ENCODE measurements around the gene GAS7.

The GAS7 gene

DNA sequence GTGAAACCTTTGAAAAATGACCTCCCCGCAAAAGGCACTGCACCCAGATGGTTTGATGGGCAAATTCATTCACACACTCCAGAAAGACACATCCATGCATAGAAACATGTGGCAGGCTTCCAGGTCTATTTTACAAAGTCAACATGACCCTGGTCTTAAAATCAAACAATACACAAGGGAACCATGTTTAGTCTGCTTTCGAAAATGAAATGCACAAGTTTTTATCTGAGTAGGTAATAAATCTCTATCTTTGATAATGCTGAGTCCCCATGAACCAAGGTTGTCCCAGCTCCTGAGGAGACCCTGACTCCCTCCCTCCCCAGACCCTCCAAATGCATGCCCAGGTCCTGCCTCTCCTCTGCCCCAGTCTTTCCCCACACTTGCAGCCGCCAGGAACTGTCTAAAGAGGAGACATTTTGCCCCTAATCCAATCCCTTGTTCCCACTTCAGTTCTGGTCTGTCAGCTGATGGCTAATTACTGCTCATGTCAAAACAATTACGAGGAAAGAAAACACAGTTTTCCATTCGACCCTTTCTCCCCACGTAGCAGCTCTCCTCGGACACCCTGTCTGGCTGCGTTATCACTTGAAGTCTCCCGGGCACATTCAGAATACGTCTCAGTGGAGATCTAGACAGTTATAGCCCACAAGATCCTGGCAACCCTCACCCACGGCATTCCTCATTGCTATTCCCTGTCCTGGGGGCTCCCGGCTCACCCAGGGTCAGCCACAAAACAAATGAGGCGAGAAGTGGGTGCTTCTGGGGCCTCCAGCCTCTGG lies 224.5 kb downstream of the GAS7 start:
- no peak for DNase-seq

DNA sequence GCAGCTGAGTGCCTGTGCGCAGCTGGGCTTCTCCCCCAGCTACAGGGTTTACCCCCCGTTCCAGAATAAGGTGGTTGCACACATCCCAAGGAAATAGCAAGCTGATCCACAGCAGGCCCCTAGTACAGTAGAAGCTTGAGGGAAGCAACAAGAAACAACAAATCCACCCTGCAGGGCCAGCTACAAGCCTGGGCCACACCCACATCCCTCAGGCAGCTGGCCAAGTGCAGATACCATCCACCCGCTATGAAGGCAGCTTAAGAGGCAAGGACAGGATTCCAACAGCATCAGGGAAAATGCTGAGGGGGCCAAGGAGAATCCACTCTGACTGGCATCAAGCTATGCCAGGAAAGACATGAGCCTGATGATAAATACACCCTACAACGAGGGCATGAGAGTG lies 226.4 kb downstream of the GAS7 start:
- DNase-seq = no peak

DNA sequence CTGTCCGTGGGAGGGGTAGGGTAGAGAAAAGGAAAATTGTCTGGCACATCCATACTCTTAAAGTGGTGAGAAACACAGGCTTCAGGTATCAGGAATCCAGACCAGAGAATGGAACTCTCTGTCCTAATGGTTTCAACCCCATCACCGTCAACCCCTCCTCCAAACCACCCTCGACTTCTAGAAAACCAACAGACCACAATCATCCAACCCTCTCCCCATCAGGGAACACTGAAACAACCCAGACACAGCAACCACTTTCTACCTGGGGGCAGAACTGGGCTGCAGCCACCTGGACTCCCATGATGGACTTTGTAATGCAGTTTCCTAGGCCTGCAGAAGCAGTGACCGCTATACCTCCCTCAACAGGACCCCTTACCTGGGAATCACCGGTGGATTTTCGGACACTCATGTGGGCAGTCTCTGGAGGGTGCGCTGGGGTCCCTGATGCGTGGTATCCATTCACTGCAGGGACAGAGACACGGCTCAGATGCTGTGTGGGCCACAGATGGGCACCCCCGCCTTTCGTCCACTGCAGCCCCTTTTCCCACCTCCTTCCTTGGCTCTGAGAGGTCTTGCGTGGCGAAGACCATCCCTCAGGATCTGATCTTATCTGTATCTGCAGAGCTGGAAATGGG lies 229.0 kb downstream of the GAS7 start:
- no peak for DNase-seq

DNA sequence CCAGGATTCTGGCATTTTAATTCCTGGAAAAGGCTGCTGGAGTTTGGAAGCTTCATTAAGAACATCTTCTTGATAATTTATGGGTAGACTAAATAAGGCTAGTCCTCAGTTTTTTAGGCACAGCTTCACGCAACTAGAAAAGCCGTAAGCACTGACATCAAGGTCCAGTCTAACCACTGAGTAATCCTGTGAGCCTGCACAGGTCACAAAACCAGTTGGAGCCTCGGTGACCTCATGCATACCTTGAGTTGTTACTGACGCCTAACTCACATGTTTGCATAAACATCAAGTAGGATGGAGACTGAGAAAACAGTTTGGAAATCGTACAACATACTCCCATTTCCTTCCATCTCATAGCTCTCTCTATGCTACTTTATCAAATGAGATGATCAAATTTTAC lies 229.5 kb downstream of the GAS7 start:
- DNase-seq = no peak

DNA sequence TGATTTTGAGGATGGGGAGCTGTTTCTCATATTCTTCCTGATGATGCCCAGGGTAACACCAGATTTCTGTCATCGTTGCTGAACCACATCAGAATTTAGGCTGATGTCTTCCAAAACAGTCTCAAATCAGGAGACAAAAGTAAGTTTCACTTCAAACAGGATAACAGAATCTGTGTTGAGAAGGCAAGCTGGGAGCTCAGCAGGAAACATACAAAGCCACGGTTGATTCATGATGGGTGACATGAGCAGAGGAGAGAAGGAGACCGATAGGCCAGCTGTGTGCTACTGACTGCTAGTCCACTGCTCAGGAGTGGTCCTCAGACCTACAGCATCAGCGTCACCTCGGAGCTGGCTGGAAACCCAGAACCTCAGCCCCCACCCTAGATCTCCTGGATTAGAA lies 230.4 kb downstream of the GAS7 start:
- DNase-seq = no peak

DNA sequence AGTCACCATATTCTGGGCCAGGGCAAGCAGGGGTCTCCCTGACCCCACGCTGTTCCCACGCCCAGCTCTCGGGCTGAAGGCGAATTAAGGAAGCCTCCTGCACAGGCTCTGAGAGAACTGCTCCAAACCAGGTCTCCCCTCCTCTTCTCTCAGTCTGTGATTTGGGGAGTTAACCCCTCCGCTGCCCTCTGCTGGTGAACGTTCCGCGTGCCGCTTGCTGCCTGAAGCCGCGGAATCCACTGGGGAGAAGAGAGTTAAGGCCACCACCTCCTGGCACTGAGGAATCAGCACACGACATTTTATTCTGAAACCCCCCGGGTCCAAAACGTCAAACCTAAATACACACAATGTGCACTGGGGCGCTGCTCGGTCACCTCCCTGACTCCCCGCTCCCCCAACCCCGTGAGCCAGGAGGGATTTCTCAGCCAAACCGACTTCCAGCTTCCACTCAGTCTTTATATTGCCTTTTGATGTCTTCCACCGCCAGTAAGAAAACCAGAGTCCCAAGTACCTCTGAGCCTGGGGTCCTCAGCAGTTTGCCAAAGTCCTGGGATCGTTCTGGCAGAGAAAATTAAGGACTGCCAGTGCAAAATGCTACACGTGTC lies 238.9 kb downstream of the GAS7 start:
- DNase-seq = no peak

DNA sequence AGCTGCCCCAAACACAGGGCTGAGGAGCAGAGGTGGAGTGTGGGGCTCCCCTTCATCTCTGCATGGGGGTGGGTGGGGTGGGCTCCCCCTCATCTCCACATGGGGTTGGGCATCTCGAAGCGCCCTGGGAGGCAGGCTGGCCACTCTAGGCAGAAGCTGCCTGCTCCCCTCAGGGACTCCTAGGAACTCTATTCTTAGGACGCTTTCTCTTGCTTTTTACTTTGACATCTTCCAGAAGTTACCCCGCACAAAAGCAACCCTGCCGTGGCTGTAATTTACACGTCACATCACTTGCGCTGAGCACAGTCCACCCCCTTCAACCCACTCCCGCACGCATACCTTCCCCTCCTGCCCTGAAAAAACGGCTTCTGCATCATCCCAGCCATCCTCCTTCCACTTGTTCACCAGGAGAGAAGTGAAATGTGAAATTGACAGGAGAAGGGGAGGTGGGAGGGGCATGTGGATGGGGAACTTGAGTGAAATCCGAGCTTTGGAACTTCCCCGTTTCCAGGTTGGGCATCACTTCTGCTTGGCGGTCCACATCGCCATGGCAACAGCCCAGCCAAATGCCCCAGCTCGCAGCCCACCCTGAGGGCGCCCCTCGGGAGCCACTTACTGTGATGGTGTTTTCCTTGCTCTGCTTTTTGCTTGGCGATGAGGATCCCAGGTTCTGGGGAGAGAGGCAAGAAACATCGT lies 239.7 kb downstream of the GAS7 start:
- DNase-seq = no peak

DNA sequence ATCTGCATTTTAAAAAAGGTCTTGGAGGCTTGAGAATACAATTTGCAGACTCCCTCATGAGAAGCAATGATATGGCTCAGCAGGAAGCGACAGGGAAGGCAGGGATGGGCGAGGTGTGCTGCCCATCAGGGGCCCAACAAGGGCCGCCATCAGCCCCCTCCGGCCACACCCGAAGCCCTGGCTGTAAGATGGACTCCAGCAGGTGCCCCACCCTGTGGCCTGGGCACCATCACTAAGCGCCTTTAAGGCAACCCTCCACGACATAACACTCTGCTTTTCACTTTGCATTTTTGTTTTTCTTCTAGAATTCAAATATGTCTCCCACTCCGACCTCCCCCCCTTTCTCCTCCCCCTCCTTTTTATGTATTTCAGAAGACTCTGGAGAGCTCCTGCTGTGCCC lies 241.2 kb downstream of the GAS7 start:
- DNase-seq = no peak

DNA sequence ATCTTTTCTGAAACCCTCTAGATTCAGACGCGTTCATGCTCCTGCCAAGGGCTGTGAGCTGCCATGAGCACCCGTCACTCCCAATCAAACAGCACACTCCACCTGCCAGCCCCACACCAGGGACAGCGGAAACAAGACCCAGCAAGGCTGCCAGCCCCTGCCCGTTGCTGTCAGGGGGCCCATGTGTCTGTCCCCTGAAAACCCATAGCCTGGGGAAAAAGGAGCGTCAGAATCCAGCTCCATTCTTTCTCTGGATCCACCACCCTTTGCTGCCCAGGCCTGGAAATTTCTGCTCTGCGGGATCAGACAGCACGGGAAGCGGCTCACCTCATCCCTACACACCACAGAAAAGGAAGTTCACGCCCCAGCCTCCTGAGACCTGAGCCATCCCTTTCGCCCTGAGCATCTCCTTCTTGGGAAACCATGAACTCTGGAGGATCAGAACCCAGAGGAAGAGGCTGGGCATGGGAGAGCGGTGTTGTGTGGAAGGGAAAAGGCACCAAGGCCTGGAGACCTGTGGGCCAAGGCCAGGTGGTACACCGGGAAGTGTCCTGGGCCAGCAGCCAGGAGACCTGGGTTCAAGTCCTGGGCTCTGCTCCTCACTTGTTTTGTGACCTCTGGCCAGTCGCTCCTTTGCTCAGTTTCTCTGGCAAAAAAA lies 241.8 kb downstream of the GAS7 start:
- no peak for DNase-seq

DNA sequence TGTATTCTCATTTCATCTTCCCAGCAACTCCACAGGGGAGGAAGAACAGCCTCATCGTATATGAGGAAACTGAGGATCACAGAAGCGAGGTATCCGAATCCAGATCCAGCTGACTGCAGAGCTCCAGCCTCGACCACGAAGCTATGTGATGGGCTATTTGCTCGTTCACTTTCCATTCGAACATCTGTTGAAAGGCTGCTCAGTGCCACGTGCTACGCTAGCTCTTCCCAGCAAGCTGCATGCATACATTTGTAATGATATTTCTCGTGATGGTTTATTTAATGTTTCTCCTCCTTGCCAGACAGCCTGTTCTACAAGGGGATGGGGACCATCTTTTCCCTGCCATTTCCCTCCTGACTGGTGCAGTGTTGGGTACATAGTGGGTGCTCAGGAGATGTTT lies 244.9 kb downstream of the GAS7 start:
- DNase-seq = no peak

DNA sequence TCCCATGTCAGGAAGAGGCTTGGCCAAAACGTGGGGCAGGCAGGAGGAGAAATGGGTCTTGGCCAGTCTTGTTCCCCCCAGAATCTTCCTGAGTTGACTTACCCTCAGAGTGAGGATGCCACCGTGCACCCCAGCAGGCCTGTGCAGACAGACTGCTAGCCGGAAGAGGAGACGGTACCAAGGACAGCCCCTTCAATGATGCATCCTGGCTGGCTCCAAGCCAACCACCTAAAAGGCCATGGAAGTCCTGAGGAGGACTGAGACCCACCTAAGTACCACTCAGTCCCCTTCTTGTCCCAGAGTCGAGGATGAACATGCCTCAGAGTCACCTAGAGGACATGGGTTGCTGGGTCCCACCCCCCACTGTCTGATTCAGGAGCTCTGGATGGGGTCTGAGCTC lies 246.6 kb downstream of the GAS7 start:
- DNase-seq = no peak

DNA sequence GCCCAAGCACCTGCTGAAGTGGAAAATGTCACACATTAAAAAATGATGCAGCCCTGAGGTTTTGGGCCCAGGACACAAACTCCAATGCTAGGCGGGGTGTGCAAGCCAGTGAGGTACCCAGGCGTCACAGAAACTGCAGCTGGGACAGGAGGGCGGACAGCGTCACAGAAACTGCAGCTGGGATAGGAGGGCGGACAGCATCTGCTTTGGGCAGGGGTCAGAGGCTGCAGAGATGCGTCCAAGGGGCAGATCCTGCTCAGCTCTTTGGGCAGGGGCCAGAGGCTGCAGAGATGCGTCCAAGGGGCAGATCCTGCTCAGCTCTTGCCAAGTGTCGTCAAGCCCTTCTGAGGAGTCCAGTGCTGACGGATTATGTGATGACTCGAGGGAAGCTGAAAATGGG lies 249.5 kb downstream of the GAS7 start:
- no peak for DNase-seq

DNA sequence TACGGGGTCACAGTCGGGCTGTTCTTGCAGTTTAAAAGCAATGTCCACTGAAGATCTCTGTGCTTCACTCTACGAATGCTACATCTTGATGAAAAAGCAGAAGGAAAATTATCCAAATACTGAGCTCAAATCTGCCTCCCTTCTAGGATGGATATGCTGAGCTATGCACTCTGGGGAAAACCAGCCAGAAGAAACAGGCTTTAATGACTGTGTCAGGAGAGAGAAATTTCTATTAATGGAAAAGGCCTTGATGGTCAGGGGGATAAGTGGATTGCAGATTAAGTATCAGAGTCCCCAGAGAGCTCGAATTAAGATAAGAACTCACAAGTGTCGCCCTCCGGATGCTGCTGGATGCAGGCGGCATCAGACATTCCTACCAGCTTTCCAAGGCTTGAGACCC lies 253.7 kb downstream of the GAS7 start:
- DNase-seq = no peak

DNA sequence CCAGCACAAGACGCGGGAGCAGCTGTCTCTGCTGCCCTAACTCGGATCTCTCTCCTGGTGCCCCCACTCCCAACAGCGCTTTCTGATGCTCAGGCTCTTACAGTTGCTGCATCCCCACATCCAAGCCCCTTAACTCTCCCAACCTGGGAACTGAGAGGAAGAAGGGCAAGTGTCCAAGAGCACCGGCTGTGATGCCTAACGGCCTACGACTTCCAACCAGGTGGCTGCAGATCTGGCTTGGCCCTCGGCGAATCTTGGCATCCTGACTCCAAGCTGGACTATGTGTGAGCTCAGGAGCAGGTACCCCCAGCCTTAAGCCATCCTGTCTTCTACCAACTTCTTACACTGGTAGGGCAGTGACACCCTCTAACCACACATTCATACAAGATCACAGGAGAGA lies 255.1 kb downstream of the GAS7 start:
- DNase-seq = no peak

DNA sequence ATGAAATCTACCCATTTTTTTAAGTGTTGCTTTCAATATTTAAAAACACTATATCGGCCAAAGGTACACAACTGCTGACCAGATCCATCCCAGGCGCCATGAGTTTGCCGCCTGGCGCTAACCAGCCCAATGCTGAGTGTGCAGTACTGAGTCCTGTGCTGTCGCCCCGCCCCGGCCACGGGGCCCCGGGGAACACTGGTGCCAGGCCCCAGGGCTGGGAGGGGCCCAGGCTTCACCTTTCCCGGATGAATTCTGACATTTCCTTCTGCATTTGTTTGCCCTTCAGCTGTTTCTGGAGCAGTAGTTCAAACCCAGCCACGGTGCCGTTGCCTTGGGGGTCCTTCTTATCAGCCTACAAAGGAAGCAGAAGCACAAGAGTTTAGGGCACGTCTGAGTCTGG lies 255.5 kb downstream of the GAS7 start:
- no peak for DNase-seq

DNA sequence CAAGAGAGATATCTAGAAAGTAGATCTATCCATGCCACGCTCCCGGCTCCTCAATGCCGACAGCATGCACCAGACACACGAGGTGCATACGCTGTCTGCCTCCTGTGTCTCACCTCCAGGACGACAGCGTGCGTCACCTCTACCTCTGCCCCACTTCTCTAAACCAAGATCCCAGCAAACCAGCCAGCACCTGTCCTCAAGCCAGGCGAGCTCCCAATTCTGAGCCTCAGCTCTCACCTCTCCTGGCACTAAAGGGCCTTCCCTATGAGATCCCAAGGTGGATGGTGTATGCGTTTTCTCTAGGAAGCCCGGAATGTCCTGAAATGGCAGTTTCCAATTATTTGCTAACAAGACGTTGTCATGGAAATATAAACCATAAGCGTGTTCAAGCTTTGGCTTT lies 257.1 kb downstream of the GAS7 start:
- DNase-seq = no peak

DNA sequence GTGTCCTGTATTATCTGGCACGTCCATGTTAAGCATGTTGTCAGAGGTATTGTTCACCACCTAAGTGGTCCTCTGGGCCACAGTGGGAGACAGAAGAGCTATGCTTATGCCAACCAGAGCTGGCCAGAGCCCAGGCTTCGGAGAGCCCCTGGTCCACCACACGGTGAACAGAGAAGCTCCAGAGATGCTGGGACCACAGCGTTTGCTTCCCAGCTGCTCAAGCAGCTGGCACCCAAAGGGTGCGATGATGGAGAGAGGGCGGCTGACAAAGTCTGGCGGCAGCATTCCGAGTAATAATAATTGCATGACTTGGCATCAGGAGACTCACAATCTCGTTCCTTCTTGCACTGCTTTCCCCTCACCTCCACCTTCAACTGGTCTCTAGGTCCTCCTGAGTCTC lies 257.6 kb downstream of the GAS7 start:
- no peak for DNase-seq

DNA sequence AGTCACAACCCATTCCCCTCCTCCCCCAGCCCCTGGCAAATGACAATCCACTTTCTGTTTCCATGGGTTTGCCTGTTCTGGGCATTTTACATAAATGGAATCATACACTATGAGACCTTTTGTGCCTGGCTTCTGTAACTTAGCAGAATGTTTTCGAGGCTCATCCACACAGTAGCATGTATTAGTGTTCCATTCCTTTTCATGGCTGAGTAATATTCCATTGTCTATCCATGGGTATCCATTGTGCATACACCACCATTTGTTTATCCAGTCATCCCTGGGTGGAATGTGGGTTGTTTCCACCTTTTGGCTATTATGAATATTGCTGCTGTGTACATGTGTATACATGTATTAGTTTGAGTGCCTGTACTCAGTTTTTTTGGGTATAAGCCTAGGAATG lies 259.6 kb downstream of the GAS7 start:
- no peak for DNase-seq

DNA sequence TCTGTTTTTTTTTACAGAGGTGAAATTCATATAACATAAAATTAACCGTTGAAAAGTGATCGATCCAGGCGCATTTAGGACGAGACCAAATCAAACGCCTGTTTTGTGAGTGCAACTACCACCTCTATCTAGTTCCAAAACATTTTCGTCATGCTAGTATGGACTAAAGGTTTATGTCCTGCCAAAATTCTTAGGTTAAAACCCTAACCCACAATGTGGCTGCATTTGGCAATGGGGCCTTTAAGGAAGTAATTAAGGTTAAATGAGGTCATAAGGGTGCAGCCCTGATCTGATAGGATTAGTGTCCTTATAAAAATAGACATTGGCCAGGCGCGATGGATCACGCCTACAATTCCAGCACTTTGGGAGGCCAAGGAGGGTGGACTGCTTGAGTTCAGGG lies 260.5 kb downstream of the GAS7 start:
- no peak for DNase-seq

DNA sequence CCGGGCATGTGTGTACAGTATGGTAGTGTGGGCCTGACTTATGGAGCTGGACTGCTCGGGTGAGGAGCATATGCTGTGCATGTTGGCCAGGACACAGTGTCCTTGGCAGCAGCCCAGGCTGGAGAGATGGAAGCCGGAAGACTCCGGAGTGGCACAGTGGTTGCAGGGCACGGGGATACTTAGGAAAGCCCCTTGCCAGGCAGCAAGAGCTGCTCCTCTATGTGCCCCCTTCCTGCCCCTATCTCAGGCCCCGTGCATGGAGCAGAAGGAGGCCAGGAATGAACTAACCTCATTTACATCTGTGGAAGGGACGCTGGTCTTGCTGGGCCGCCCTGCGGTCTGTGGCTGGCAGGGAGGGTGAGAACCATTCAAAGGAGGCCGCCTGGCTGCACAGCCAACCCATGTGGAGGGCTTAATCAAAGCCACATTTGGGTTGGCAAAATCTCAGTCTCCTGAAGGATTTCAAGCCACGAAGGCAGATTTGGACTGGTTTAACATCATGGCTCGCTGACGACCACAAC lies 261.1 kb downstream of the GAS7 start:
- DNase-seq = no peak

DNA sequence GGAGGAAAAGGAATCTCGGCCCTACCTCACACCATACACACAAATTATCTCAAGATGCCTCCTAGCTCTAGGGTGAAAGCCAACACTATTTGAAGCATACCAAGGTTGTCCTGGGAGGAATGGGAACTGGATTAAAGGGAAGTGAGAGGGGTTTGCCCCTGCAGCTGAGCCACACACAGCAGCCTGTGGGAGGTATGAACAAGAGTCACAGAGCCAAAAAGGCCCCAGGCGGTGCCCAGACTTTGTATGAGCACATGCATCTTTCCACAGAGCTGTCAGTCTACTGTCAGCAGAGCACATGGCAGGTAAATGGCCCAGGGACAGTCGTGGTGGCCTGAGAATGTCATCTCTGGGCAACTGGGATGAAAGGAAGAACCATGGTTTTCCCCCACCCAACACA lies 262.3 kb downstream of the GAS7 start:
- no peak for DNase-seq

DNA sequence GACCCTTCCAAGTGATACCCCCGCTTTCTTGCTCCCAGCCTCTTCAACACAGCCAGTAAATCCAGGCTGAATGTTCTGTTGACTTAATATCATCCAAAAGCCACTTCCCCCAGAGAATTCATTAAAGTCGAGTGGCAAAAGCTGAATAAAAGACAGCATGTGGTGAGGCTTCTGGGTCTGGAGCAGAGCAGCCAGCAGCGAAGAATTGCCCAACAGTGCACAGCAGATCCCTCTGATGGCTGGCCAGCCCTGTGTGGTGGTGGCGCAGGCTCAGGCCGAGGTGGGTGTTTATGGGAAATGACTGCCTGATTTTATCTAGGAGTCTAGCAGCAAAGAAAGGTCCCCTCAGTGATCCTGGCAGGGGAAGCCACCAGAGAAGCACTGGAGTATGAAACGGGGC lies 263.0 kb downstream of the GAS7 start:
- no peak for DNase-seq

DNA sequence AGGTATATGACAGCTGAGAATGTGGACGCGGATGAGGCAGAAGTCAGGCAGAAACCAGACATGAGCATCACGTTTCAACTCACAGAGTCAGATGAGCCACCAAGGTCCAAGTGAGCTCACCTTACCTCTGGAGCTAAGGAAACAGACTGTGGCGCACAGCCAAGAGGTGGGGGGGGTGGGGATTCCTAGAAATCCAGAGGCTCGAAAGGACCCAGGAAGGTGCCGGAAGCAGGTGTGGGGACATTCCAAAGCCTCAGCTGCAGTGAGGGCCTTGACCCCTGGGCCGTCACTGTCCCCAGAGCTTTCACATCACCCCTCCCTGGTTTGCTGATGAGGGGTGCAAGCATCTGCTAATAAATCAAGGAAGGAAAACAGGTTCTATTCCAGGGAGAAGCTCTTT lies 264.1 kb downstream of the GAS7 start:
- DNase-seq = no peak
